Gastrocnemius medialis (tissue), 4 donors: Measurements from ENCODE around the gene PDZRN3.

Source experiments
- POLR2A ChIP-seq, 2 donors: fragments of 450-650 bp; IDR thresholded peaks; one replicate each; pipeline ENCODE4 v1.6.1; 2017; ENCODE audit warnings: antibody characterized with exemption in 2 of 2, mild to moderate bottlenecking in 2 of 2, moderate library complexity in 2 of 2
- TF ChIP-seq, protein P1 (sequence below), 5 experiments: fragments of 450-650 bp in 3 of 5; fragments of 200-600 bp in 2 of 5; sonication (generic) in 2 of 5; IDR thresholded peaks in 4 of 5; conservative IDR thresholded peaks in 1 of 5; 1 replicate in 4 of 5; 2 replicates in 1 of 5; pipeline ENCODE4 v1.5.1; 2016 to 2019; ENCODE audit warnings: antibody characterized with exemption in 5 of 5, mild to moderate bottlenecking in 3 of 5, moderate library complexity in 3 of 5

DNA sequence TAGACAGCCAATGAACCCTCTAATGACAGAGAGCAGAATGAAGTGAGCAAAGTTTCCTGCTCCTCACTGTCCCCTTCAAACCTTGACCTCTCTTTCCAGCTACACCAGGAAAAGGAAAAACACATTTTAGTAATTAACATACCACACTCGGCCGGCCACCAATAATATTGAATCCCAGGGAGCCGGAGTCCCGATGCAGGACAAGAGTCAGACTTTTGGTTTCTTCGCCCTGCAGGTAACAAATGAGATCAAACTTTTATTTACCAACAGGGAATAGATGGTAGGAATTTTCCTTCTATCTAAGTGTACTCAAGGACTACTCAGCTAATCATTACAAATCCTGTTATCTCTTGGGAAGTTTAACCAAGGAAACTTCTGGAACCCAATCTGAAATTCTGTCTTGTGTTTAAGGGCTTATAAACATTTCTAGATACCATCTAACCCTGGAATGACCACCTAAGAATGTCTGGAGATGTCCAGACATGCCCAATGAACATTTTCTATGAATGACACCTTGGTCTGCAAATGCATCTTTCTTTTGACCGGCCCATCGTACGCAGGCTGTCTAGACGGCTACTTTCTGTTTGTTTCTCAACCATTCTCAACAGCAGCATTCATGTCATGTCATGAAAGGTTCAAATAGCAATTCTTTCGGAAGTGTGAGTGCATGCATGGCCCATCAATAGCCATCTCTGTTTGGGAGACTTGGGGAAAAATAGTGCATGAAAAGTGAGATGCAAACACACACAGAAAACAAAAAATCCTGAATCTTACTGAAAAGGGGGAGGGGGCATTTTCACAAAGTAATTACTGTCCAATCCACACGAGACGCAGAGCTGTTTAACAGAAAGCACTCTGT, 16.1 kb downstream of the PDZRN3 start:
- TF ChIP-seq, protein P1, sequence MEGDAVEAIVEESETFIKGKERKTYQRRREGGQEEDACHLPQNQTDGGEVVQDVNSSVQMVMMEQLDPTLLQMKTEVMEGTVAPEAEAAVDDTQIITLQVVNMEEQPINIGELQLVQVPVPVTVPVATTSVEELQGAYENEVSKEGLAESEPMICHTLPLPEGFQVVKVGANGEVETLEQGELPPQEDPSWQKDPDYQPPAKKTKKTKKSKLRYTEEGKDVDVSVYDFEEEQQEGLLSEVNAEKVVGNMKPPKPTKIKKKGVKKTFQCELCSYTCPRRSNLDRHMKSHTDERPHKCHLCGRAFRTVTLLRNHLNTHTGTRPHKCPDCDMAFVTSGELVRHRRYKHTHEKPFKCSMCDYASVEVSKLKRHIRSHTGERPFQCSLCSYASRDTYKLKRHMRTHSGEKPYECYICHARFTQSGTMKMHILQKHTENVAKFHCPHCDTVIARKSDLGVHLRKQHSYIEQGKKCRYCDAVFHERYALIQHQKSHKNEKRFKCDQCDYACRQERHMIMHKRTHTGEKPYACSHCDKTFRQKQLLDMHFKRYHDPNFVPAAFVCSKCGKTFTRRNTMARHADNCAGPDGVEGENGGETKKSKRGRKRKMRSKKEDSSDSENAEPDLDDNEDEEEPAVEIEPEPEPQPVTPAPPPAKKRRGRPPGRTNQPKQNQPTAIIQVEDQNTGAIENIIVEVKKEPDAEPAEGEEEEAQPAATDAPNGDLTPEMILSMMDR (IDR thresholded peaks at IDR 0.05 in 4 of 5, conservative IDR thresholded peaks at IDR 0.05 in 1 of 5) = no peak
- no peak for TF ChIP-seq POLR2A (IDR thresholded peaks at IDR 0.05)
